Stimulated activated CD4-positive, alpha-beta T cell treated with anti-CD3 and anti-CD28 coated beads, Interleukin-2, amount 100 ng/mL, for 24 hours (primary cell): ENCODE measurements around the gene DIMT1.

ENCODE experiments used
- DNase-seq, 2 donors: peaks; one replicate each; pipeline ENCODE4 v3.0.0-alpha.2; 2020

Gene DIMT1

GRCh38 chr5:62369039-62369438 is 34.7 kb downstream of the DIMT1 start:
- no peak for DNase-seq

GRCh38 chr5:62362701-62363100 is 41.0 kb downstream of the DIMT1 start:
- DNase-seq: no peak

DNA sequence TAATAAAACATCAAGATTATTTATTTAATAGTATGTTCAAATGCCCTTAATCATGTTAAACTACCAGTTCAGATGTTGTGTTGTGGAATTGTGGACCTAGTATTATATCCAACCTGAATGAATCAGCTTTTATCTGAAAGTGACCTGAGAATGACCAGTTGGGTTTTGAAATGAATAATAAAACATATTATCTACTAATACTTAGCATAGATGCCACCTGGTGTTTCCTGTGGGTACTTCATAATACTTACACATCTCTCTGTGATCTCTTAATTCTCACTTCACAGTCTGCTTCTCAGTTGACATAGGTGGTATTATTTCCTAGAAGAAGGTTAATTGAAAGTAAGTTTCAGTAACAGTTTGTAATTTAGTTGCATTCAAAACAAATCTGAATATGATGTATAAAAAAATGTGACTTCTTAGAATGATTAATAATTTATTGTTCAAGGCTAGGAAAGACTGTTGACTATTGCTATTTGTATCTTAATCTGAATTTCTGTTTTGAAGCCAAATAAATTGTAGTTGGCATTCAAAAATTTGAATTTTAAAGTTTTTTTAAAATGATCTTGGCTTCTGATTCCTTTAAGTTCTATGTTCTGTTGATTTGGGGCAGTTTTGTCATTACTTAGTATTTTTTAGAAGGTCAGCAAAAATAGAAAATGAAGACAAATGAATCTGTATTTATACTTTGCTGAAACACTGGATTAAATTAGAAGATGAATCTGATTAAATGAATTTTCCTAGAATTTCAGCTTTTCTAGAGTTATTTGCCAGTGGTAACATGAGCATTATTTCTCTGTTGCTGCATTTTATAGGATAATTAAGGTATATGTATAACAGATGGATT is 49.5 kb downstream of the DIMT1 start:
- DNase-seq: no peak

DNA sequence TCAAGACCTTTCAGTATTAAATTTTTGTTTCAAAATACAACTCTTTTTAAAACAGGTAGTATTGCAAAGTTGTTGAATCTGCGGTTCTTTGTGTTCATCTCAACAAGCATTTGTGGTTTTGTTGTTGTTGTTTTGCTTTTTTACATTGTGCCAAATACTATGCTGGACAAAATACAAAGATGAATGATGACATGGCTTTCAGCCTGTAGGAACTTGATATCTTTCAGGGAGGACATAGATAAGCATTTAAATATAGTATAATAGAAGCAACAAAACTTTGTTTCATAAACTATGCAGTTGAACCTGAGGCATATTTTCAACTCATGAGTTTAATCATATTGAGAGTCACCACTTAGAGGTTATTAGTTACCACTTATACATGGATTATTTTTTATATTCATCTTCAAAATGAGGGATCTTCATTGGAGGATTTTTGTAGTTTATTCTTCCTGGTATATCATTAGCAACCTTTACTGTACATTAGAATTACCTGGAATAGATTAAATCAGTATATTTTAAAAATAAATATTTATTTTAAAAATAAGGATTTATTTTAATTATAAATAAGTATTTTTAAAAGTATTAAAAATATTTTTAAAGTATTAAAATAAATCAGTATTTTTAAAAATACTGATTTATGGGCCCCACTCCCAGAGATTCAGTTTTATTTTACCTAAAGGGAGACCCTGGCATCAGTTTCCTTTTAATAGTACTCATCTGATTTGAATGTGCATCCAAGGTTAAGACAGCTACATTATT is 54.8 kb downstream of the DIMT1 start:
- no peak for DNase-seq

GRCh38 chr5:62347928-62348327 is 55.8 kb downstream of the DIMT1 start:
- no peak for DNase-seq

DNA sequence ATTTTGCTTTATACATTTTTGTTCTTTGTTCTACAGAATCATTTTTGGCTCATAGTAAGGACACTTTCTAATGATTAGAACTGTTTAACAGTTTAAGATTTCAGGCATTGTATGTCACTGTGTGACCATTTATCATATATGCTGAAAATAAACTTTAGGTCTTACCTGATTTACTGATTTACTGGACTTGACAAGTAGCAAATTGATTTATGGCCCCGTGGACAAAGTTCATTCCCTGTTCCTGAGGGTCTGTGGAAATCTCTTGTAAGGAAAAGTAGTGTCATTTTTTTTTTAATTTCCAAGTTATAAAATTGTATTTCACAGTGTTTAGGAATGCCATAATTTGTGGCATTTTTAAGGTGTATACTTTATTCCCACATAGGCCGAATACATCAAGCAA is 57.0 kb downstream of the DIMT1 start:
- no peak for DNase-seq

GRCh38 chr5:62343428-62343827 is 60.3 kb downstream of the DIMT1 start:
- DNase-seq: no peak

GRCh38 chr5:62342476-62342837 is 61.2 kb downstream of the DIMT1 start:
- DNase-seq: no peak

DNA sequence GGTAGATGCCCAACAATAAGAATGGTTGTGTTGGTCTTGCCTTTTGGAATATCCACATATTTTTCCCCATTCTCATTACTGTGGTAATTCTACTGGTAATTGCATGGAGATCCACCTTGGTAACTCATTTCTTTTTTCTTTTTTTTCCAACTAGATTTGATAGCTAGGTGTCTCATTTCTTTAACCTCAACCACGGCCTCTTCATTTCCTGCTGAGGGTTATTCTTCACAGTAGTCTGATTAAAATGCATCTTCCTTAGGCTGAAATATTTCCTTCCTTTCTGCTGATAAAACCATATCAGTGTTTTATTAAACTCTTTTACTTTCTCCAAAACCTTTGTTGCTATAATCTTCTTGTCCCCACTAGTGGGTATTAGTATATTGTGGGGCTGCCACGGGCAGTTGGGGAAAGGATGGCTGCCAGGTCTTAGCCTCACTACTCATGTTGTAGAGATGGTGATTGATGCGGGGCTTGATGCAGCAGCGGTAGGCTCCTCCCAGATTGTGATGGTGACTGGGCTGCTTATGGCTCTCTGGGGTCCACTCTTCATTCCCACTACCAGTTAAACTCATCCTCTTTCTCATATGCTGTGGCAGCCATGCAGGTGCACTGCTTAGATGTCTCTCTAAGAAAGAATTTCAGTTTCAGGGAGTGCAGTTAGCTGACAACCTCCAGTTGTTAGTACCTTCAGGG is 61.8 kb downstream of the DIMT1 start:
- no peak for DNase-seq

GRCh38 chr5:62340979-62341378 is 62.7 kb downstream of the DIMT1 start:
- DNase-seq: no peak

DNA sequence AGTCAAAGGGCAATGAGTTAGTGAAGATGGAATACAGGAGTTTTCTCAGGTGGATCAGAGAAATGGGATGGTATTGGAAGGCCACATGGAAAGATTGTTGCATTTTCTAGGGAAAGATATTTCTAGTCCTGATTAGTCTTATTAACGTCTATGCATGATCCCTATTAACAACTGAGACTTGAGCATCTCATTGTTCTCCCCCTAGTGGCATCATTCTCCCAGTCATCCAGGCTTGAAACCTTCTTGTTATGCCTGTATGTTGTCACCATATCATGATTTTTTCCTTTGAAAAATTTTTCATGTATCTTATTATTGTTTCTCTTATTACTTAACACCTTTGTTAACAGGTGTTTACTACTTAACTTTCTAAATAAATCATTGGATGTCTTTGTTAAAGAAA is 63.3 kb downstream of the DIMT1 start:
- DNase-seq: no peak
